ENCODE results near the gene CCSAP.

CCSAP gene

DNA sequence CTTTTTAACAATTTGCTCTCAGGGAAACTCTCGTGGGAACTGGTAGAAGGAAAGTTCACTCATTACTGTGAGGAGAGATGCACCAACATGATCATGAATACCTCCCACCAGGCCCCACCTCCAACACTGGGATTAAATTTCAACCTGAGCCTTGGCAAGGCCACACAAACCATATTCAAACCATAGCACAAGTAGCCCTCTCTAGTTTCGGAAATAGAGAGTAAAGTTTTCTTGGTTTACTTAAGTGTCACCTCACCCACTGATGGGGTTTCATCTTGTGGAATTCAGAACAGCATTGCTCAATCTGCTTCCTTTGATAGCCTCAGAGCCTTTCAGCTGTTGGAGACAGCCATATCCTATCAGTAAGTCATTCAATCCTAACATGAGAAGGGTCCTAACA is 25.5 kb upstream of the CCSAP start:
- in situ Hi-C loops (cut with MboI; ENCODE audit: low sequenced_read_pairs): no loop called here

DNA sequence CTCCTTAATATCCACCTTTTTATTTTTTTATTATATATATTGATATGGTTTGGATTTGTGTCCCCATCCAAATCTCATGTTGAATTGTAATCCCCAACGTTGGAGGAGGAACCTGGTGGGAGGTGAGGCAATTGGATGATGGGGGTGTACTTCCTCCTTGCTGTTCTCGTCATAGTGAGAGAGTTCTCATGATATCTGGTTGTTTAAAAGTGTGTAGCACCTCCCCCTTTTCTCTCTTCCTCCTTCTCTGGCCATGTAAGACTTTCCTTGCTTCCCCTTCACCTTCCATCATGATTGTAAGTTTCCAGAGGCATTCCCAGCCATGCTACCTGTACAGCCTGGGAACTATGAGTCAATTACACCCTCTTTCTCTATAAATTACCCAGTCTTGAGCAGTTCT is 22.7 kb upstream of the CCSAP start:
- in situ Hi-C loops (cut with MboI; ENCODE audit: low sequenced_read_pairs): no loop called here

DNA sequence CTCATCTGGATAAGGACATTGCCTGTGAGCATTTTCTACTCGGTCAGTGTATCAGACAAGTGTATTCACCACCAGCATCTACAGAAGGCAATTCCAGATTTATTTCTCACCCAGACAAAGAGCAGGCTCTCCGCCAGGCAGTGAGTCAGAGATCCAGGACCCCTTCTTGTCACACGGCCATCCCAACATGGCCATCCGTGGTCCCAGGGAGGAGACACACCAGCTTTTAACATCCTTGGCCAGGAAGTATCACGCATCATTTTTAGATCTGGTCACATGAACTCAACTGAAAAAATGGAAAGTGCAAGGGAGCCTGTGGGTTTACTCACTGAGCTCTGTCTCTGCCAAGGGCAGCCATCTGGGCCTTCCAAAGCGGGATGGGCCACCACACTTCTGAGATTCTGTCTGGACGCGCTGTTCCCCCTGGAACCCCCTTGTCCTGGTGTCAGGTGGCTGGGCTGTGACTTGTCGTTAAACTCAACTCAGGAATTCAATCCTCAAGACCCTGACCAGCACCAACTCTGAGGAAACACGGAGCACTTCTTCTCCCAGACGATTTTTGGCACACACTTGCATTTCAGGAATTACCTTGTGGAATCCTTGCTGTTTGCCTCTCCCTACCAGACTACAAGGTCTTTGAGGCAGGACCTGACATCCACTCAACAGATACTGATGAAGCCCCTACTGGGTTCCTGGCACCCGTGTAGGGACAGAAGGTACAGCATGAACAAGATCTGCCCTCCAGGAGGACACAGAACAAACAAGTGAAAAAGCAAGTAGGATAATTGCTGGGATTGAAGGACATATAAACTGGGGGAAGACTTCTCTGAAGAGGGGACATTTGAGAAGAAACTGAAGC is 21.6 kb upstream of the CCSAP start:
- in situ Hi-C loops (cut with MboI; ENCODE audit: low sequenced_read_pairs): no loop called here

DNA sequence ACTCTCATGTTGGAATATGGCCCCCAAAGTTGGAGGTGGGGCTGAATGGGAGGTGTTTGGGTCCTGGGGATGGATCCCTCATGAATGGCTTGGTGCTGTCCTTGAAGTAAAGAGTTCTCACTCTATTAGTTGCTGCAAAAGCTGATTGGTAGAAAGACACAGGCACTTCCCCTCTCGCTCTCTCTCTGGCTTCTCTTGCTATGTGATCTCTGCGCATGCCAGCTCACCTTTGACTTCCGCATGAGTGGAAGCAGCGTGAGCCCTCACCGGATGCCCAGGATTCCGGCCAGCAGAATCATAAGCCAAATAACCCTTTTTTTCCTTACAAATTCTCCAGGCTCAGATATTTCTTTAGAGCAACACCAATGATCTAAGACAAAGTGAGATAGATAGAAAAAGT is 20.9 kb upstream of the CCSAP start:
- in situ Hi-C loops (cut with MboI; ENCODE audit: low sequenced_read_pairs): no loop called here

DNA sequence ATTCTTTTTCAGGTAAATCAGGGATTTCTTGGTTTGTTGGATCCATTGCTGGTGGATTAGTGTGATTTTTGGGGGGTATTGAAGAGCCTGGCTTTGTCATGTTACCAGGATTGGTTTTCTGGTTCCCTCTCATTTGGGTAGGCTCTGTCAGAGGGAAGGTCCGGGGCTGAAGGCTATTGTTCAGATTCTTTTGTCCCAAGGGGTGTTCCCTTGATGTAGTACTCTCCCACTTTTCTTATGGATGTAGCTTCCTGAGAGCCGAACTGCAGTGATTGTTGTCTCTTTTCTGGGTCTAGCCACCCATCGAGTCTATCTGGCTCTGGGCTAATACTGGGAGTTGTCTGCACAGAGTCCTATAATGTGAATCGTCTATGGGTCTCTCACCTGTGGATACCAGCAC is 17.6 kb upstream of the CCSAP start:
- in situ Hi-C loops (cut with MboI; ENCODE audit: low sequenced_read_pairs): no loop called here

DNA sequence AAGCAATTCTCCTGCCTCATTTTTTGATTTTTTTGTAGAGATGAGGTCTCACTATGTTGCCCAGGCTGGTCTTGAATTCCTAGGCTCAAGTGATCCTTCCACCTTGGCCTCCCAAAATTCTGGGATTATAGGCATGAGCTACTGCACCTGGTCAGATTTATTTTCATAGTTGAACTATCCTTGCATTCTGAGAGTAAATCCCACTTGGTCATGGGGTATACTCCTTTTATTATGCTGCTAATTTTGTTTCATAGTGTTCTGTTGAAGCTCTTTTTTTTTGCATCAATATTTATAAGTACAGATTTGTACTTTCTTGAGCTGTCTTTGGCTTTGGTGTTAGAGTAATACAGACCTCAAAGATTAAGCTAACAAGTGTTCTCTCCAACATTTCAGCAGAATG is 12.8 kb upstream of the CCSAP start:
- in situ Hi-C loops (cut with MboI; ENCODE audit: low sequenced_read_pairs): no loop called here

DNA sequence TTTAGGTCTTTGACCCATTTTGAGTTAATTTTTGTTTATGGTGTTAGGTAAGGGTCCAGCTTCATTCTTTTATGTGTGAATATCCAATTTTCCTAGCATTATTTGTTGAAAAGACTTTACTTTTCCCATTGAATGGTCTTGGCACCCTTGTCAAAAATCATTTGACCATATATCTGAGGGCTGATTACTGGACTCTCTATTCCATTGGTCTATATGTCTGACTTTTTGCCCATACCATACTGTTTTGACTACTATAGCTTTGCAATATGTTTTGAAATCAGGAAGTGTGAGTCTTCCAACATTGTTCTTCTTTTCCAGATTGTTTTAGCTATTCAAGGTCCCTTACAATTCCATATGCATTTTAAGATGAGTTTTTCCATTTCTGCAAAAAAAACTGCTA is 11.4 kb upstream of the CCSAP start:
- in situ Hi-C loops (cut with MboI; ENCODE audit: low sequenced_read_pairs): no loop called here

DNA sequence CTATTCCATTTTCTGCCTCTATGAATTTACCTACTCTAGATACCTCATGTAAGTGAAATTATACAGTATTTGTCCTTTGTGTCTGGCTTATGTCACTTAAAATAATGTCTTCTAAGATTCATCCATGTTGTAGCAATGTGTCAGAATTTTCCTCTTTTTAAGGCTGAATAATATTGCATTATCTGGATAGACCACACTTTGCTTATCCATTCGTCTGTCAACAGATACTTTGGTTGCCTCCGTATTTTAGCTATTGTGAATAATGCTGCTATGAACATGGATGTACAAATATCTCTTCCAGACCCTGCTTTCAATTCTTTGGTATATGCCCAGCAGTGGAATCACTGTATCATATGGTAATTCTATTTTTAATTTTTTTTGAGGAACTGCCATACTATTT is 10.1 kb upstream of the CCSAP start:
- in situ Hi-C loops (cut with MboI; ENCODE audit: low sequenced_read_pairs): no loop called here

DNA sequence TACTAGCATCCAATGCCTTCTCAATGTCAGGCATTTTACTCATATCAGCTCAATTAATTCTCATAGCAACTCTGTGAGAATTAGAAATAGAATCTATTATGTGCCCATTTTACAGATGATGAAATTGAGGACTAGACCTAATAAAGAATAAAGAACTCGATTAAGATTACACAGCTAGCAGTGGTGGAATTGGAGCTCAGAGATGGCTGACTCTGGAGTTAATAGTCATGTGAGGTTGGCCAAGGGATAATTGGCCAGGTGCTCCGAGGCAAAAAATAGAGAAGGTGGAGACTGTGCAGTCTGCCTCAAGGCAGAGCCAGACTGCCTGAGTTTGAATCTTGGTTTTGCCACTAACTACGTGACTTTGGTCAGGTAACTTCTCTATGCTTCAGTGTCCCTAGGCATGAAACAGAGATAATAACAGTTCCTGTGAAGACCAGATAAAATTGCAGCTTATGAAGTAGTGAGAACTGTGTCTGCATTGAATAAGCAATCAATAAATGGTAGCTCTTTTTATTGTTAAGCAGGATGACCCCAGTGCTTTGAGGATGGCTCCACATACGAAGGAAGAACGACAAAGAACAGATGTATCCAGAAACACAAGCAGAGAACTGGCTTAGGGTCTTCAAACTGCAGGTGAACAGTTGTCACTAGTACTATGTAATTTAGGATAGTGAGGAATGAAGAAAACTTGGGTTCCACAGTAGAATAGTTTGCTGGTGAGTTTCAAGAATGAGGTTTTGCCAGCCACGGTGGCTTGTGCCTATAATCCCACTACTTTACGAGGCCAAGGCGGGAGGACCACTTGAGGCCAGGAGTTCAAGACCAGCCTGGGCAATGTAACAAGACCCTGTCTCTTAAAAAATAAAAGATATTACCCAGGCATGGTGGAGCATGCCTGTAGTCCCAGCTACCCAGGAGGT is 6.9 kb upstream of the CCSAP start:
- in situ Hi-C loops (cut with MboI; ENCODE audit: low sequenced_read_pairs): no loop called here

DNA sequence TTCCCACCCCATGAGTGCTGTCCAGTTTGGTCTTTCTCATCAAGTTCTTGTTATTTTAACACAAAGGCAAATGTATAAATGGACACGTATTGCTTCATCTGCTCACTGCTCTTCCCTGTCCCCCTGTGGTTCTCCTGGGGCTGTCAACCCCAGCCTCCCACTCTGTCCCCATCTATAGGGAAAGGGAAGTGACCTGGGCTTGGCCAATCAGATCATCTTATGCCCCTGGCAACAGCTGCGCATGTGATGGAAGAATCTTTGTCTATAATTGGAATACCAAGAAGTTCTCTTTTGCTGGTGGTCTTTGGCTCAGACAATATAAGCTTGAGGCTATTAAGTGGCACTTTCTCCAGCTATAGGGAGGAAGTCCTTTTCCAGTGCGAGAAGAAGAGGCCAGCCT is 4.7 kb upstream of the CCSAP start:
- in situ Hi-C loops (cut with MboI; ENCODE audit: low sequenced_read_pairs): no loop called here

DNA sequence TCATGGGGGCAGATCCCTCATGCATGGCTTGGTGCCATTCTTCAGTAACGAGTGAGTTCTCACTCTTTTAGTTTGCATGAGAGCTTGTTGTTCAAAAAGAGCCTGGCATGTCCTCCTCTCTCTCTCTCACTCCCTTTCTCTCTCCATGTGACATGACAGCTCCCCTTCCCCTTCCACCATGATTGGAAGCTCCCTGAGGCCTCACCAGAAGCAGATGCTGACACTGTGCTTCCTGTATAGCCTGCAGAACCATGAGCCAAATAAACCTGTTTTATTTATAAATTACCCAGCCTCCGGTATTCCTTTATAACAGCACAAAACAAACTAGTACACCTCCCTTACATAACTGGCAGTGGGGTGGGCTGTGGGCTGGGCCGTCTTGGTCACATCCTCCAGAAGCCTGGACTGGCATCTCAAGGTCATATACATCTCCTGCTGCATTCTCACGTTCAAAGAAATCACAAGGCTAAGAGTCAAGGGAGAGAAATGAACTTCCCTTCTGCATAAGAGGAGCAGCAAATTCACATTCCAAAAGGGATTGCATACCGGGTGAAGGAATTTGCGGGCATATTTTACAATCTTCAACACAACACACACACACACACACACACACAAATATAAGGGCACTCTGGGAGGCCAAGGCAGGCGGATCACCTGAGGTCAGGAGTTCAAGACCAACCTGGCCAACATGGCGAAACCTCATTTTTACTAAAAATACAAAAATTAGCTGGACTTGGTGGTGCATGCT is 2.3 kb upstream of the CCSAP start:
- in situ Hi-C loops (cut with MboI; ENCODE audit: low sequenced_read_pairs): no loop called here

DNA sequence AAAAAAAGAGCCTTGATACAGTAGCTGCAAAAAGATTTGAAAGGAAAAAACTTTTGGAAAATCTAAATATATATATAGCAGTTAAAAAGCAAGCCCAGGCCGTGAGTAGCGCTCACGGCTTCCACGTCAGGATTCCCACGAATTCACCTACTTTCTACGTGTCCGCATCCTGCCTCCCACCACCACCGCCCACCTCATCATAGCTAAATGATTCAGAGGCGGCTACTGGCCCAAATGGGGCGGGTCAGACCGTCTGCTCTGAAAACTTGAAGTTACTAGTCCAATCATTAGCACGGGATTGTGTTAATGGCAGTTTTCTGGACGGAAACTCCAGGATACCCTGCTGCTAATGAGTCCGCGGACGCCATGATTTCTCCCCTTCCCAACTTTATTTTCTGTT is 1.3 kb upstream of the CCSAP start:
- in situ Hi-C loops (cut with MboI; ENCODE audit: low sequenced_read_pairs): no loop called here

DNA sequence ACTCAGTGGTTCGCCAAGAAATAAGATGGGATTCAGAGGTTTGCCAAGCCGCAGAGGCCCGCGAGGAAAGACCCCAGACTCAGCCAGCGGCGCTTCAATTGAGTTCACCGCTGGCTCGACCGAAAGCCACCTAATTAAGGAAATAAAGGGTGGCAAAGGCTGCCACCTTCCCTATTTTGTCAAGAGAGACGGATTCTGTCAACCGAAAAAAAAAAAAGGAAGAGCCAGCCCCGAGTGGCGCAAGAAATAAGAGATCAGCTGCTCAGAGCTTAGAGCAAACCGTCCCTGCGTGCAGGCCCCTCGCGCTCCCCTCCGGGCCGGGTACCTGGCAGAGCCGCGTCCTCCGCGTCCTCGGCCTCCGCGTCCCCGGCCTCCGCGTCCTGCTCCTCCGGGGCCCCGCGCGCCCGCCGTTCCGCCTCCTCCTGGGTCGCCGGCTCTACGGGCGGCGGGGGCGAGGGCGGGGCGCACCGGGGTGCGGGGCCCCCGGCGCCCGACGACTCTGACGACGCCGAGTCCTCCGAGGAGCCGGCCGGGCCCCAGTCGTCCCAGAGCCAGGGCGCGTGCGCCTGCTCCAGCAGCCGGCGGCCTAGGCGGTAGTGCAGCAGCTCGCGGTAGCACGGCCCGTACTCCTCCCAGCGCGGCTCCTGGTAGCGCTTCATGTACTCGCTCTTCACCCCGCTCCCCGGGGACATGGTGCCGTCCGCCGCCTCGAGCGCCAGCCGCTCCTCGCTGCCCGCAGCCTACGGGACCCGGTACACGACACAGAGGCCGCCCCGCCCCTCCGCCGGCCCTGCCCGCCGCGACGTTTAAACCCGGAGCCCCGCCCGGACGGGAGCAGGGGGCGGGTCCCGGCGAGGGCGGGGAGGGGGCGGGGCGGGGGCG is 832 bp downstream of the CCSAP start:
- in situ Hi-C loops (cut with MboI; ENCODE audit: low sequenced_read_pairs): no loop called here

DNA sequence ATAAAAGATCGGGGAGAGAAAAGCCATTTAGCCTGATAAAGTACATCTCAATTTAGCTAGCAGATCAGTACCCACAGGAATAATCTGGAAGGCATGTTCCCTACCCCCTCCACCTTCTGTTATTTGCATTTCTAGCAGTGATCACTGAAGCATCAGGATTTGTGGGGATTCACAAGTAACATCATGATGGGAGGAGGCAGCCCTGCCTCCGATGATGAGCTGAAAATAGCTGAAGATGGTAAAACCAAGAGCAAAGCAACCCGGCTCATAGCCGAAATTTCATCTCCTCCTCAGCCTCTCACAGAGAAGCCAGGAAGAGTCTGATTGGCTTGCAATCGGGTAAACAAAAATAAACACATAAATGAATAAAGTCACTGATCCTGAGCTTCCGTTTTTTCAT is 2.4 kb downstream of the CCSAP start:
- in situ Hi-C loops (cut with MboI; ENCODE audit: low sequenced_read_pairs): no loop called here

DNA sequence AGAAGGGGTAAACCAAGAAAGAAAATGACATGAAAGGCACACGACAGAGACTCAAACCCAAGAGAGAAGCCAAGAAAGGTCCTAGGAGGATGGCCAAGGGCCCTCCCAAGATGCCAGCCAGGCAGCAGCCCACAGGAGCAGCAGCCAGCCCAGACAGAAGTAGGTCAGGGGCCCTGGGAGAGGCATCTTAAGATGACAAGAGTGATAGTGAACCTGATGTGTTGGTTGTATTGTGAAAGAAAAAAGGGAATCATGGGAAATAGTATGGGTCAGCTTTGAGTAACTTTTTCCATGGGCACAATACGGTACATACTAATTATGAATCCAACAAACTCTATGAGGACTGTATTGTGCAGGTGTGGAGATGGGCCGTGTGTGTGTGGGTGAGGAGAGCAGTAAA is 3.3 kb downstream of the CCSAP start:
- in situ Hi-C loops (cut with MboI; ENCODE audit: low sequenced_read_pairs): no loop called here

DNA sequence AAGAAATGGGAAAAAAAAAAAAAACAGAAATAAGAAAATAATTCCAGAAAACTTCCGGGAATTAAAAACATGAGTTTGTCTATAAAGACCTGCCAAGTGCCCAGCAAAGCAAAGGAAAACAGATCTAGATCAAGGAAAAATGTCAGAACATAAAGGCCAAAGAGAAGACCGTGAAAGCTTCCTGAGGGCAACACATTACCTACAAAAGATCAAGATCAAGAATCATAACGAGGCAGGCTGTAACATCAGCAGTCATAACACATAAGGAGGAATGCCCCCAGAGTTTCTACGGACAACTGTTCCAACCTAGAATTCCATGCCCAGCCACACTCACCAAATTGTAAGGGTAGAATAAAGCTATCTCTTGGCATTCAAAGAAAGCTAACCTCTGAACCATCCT is 3.8 kb downstream of the CCSAP start:
- in situ Hi-C loops (cut with MboI; ENCODE audit: low sequenced_read_pairs): no loop called here

DNA sequence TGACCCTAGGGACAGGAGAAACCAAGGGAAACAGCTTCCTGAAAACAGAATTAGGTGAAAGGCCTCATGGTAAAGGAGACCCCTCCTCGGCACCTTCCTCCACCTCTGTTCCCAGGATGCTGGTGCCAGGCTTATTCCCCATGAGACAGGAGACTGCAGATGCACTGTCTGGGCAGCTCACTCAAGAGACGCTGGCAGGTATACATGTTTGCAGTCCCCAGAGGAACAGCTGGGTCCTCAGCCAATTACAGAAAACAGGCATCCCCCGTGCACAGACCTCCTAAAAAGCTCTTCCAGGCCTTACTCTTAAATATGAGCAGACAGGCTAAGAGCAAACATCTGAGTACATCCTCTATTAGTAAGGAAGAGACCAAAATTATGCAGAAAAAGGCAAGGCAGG is 6.5 kb downstream of the CCSAP start:
- in situ Hi-C loops (cut with MboI; ENCODE audit: low sequenced_read_pairs): no loop called here

DNA sequence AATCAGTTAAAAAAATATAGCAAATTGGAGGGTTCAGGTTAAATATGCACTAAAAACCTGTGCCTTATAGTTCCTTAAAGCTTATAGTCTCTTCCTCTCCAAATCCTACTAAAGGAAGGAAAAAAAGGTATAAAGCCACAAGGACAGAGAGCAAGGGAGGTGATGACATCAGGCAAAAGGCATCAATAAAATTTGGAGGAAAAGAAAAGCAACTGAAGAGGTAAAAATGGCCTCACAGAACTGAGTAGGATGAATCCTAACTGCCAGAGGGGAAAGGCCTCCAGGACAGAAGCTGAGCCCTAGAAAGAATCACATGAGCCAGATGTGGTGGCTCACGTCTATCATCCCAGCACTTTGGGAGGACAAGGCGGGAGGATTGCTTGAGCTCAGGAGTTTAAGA is 8.1 kb downstream of the CCSAP start:
- in situ Hi-C loops (cut with MboI; ENCODE audit: low sequenced_read_pairs): no loop called here

DNA sequence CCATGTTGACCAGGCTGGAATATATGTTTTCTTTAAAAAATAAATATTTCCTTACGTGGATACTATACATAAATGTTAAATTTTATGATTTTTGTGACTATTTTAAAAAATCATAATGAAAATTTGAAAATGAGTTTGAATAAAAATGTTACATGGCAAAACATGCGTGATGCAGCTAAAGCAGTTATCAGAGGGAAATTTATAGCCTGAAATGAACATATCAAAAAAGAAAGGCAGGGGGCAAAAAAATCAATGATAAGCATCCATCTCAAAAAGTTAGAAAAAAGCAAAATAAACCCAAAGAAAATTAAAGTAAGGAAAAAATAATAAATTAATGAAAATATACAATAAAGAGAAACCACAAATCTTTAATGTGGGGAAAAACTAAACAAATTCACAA is 8.6 kb downstream of the CCSAP start:
- in situ Hi-C loops (cut with MboI; ENCODE audit: low sequenced_read_pairs): no loop called here

DNA sequence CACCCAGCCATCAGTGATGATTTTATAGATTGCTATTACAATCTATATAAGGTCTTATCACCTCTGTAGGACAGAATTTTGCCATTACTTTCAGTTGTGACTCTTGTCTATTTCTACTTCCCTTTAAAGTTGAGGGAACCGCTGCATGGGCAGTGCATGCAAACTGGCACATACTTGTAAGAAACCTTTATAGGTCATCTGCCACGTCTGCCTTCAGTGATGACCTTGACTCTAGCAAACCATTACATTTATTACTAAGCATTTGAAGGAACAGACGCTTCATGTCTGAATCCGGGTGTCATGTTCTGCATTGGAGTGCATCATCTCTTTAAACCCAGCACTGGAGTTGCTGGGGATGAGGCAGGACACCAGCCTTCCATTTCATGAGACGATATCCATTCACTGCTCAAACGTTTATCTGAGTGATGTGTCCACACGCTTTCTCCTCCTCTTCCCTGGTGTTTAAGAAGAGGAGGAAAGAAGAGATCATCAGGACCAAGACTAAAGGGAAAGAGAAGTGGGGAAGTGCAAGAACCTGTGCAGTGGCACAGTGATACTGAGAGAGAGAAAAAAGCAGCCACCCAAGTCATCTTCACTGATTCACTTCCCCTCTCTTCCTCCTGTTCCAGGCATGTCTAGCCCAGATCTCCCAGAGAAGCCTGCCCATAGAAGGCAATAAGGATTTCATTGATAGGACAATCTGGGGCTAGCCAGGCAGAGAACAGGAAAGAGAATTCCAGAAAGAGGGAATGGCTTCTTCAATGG is 14.1 kb downstream of the CCSAP start:
- in situ Hi-C loops (cut with MboI; ENCODE audit: low sequenced_read_pairs): no loop called here

All from HL-60/S4 treated with phorbol 12-myristate 13-acetate at 8.2 ng/mL for 4 days and 3 days (cell line).